ENCODE data around the gene PFDN6. TPM values are rescaled to one million over a fixed set of nuclear protein-coding genes. Genes with fewer than 3 reads are reported as not detected.

Gene PFDN6
- total RNA-seq, 6 experiments from 2014 or later, result 52.1 to 73.7 (median 69.7) TPM

DNA sequence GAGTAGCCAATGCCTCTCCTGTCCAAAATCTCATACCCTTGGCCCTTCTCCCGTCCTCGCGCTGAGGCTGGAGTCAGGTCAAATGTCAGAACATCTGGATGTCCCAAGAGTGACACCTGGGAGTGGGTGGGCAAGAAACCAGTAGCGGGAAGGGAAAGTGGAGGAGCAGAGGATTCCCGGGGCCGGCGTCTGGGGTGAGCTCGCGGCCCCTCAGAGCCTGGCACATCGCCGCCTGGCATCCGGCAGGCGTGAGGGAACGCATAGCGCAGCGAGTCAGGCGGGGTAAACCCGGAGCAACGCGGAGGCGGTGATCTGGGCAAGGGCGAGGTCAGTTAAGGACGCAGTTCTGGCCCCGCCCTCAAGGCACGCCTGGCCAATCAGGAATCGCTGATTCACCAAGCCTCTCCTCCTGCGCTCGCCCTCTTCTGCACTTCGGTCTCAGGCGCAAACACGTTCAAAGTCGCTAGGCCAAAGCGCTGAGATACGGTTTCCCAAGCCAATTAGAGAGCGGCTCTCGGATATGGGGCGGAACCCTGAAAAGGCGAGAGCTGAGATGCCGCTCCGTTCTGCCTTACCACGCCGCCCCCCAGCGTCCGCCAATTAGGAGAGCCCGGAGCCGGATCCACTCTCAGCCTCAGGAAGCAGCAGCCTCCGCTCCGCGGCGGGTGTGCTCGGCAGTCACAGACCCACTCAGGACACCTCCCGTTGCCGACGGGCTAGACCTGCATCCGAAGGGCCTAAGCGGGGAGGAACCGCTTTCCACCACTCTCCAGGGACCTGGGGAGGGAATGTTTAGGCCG is 40.3 kb upstream of the PFDN6 start:
- peak; percentile 47 for TF ChIP-seq CTCF (IDR thresholded peaks at IDR 0.05)
- H3K4me3 Mint-ChIP-seq, result peak overlapping the region; percentile 89

GRCh38 chr6:33249732-33250630 is 39.4 kb upstream of the PFDN6 start:
- peak overlapping the region; percentile 89 for H3K4me3 Mint-ChIP-seq
- TF ChIP-seq CTCF (IDR thresholded peaks at IDR 0.05), result no peak
- DNase-seq, result peak; percentile 96
- H3K36me3 Mint-ChIP-seq (ENCODE audit: low read depth), result peaks cover 20% of the 10 kb centered on the region
- H3K27me3 Mint-ChIP-seq (ENCODE audit: insufficient read depth), result peaks cover 6% of the 10 kb centered on the region
- H3K4me1 Mint-ChIP-seq (ENCODE audit: low read depth), result peaks cover 62% of the 10 kb centered on the region
- H3K27ac Mint-ChIP-seq, result peak overlapping the region; percentile 99
- H3K9me3 Mint-ChIP-seq, result no peaks in the 10 kb centered on the region

More for the DNA sequence above, 40.3 kb upstream of the PFDN6 start:
- Mint-ChIP-seq H3K36me3 (ENCODE audit: low read depth) (peaks cover 20% of the 10 kb centered on the region), H3K4me1 (ENCODE audit: low read depth) (peaks cover 62% of the 10 kb centered on the region), H3K27ac (peak overlapping the region; percentile 99), H3K9me3 (no peaks in the 10 kb centered on the region), H3K27me3 (ENCODE audit: insufficient read depth) (peaks cover 6% of the 10 kb centered on the region)
- DNase-seq, result peak; percentile 99

DNA sequence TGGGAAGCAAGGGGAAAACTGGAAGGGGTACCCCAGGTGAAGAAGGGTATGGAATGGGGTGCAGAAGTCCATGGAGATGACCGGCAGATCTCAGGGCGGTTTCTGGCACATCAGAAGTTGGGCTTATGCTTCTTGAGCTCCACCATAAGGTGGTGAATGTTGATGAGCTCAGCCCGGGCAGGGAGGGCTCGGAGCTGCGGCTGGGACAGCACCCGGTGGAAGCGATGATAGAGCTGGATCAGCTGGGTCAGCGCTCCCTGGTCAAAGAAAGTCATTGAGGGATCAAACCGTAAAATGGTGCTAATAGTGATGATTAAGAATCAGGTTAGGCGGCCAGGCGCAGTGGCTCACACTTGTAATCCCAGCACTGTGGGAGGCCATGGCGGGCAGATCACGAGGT is 38.7 kb upstream of the PFDN6 start:
- H3K27ac Mint-ChIP-seq, result peak overlapping the region; percentile 99
- peaks cover 62% of the 10 kb centered on the region for H3K4me1 Mint-ChIP-seq (ENCODE audit: low read depth)
- no peak for TF ChIP-seq CTCF (IDR thresholded peaks at IDR 0.05)
- no peak for DNase-seq
- peaks cover 6% of the 10 kb centered on the region for H3K27me3 Mint-ChIP-seq (ENCODE audit: insufficient read depth)
- H3K4me3 Mint-ChIP-seq, result peak overlapping the region; percentile 89
- H3K36me3 Mint-ChIP-seq (ENCODE audit: low read depth), result peaks cover 20% of the 10 kb centered on the region
- no peaks in the 10 kb centered on the region for H3K9me3 Mint-ChIP-seq

- Mint-ChIP-seq H3K36me3 (ENCODE audit: low read depth) (peaks cover 20% of the 10 kb centered on the region), H3K9me3 (no peaks in the 10 kb centered on the region), H3K4me1 (ENCODE audit: low read depth) (peaks cover 61% of the 10 kb centered on the region), H3K27ac (peak overlapping the region; percentile 99), H3K27me3 (ENCODE audit: insufficient read depth) (peaks cover 6% of the 10 kb centered on the region), H3K4me3 (peak overlapping the region; percentile 89)
- peak; percentile 66 for DNase-seq
- TF ChIP-seq CTCF (IDR thresholded peaks at IDR 0.05), result no peak
Observed at GRCh38 chr6:33251395-33252012, 37.9 kb upstream of the PFDN6 start.

DNA sequence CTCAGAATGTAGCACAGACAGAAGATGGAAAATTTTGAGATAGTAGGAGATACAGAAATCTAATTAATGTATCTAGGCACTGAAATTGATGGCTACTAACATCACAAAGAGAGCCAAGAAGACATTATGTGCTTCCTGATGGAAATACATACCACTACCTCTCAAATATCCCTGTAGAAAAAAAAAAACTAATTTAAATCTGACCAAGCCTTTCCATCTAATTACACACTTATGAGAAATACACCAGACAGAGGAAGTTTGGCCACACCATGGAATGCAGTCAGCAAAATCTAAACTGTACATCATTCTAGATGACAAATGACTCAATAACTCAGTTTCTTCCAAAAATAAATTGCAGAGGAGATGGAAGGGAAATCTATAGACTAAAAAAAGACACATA is 36.6 kb upstream of the PFDN6 start:
- DNase-seq, result peak; percentile 55
- Mint-ChIP-seq H3K27ac (peak overlapping the region; percentile 99), H3K4me1 (ENCODE audit: low read depth) (peaks cover 52% of the 10 kb centered on the region), H3K27me3 (ENCODE audit: insufficient read depth) (peaks cover 6% of the 10 kb centered on the region), H3K36me3 (ENCODE audit: low read depth) (peaks cover 20% of the 10 kb centered on the region), H3K4me3 (peak overlapping the region; percentile 16), H3K9me3 (no peaks in the 10 kb centered on the region)
- no peak for TF ChIP-seq CTCF (IDR thresholded peaks at IDR 0.05)

Measured in HFFc6 (cell line).